Activated CD4-positive, alpha-beta T cell treated with anti-CD3 and anti-CD28 coated beads, Interleukin-2, amount 50 U/mL, for 1 hour (primary cell): ENCODE data around the gene CPNE4.

Experiments used
- DNase-seq: peaks from one replicate; pipeline ENCODE4 v3.0.0-alpha.2; 2020

The CPNE4 gene

DNA sequence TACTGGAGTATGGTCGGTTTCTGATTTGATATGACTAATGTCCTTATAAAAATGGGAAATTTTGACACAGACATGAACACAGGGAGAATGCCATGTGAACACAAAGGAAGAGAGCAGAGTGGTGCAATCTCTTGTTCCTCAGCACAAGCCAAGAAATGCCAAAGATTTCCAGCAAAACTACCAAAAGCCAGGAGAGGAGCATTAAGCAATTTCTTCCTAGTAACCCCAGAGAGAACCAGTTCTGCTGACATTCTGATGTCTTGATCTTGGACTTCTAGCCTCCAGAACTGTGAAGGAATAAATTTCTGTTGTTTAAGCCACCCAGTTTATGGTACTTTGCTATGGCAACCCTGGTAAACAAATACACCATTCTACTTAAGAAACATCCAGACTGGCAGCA is 304.2 kb downstream of the CPNE4 start:
- no peak for DNase-seq

DNA sequence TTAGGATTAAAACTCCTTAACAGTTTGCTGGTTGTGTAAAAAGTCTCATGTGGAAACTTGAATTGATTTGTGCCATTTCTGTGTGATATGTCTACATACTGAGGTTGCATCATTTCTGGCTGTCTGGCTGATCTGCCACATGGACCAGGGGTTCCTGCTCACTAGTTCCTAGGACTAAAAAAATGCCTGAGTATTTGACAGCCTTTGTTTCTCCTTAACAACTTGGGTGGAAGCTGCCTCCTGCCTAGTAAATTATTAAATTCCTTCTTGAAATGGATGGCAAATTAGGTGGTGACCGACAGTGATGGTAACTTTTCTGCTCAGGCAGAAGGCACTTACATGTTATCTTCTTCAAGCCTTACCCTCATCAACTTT is 305.2 kb downstream of the CPNE4 start:
- no peak for DNase-seq

GRCh38 chr3:131728898-131729642 is 305.7 kb downstream of the CPNE4 start:
- DNase-seq: no peak

DNA sequence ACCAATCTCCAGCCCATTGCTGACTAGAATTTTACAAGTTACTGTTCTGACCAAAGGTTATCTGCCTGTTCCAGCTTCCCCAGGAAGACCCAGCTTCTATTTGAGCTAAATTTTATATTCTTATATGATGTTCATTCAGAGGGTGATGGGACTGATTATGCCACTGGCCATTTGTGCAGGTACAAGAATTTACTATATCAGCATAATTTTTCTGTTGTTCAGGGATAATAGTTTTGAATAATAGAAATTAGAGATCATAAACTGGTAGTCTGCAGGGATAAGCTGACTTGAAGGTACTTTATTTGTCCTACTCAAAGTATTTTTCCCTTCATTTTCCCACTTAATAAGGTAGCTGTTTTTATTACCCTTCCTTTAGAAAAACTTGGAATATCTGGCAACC is 309.4 kb downstream of the CPNE4 start:
- DNase-seq: no peak

DNA sequence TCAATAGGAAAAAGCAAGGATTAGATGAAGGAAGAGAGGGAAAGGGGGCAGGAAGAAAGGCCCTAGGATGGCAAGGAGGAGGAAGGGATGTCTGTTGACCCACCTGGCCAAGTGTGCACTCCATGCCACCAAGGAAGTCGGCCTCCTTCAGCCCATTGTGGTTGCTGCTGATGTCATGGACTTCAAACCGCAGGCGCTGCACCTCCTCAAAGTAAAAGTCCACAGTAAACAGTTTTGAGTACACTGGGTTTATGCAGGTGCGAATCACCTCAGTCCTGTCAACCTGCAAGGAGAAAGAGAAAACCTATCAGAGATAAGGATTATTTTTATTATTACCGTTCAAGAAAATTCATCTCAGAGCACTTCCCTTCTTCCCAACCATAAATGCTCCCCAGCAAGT is 311.5 kb downstream of the CPNE4 start:
- DNase-seq: no peak

DNA sequence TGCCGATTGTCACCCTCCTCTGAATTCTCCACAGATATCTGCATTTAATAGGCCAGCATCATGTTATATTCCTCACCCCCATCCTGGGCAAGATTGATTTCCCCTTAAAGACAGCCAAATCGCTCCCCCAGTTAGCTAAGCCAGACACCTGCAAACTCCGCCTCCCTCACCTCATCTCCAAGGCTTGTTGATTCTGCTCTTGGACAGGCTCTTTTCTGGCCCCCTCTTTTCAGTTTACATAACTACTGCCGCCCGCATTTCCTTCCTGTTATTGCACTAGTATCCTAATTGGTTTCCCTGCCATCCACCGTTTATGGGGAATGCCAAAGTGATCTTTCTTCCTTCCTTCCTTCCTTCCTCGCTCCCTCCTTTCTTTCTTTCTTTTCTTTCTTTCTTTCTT is 317.3 kb downstream of the CPNE4 start:
- no peak for DNase-seq

DNA sequence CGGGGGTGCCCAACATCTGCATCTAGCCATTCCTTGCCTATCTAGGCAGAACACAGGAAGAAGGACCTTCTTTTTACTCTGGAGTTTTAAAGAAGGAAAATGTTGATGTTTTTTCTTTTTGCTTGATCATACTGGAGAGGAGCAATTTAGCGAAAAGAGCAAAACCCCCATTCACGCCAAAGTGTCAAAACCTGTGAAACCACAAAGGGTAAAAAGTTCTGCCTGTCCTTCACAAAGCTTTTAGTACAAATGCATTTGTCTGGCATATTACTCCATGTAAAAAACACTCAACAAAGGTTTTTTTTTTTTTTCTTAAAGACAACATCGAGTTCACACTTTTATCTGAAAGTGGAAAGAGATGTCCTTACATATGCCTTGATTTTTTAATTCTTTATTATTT is 317.9 kb downstream of the CPNE4 start:
- DNase-seq: no peak

DNA sequence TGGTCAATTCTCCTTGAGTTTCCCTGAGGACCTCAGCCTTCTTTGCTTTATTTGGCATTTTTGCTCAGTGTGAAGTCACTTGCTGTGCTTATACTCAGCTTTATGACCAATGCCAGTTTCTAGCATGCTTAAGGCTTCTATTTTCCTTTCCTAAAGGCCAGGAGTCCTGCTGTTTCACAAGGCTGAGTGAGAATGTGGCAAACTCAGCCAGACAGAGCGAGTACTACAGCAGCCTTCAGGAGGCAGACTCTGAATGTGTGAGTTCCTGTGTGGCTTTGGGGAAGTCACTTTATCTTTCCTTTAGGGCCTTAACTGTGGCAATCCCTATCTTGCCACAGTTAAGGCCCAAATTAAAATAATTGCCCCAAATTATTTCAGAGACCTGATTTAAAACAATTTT is 318.8 kb downstream of the CPNE4 start:
- no peak for DNase-seq

- DNase-seq: no peak
Observed at GRCh38 chr3:131714585-131715220, 320.1 kb downstream of the CPNE4 start.

- DNase-seq: no peak
Observed at GRCh38 chr3:131713416-131714123, 321.2 kb downstream of the CPNE4 start.

DNA sequence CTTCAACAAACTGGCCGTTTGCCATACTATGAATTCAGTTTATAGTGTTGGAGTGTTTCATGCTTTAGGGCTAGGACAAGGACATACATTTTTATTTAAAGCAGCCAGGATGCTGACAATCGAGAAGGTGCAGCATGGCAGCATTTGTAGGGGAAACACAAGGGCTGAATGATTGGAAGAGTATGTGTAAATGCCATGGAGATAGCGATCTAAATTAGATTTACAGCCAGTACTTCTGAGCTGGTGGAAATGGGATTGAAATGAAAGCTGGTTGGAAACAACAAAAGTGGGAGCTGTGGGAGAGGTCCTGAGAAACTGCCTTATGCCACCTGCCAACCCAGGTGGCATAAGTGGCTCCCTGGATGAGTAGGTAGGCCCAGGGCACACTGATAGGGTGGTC is 322.2 kb downstream of the CPNE4 start:
- no peak for DNase-seq

DNA sequence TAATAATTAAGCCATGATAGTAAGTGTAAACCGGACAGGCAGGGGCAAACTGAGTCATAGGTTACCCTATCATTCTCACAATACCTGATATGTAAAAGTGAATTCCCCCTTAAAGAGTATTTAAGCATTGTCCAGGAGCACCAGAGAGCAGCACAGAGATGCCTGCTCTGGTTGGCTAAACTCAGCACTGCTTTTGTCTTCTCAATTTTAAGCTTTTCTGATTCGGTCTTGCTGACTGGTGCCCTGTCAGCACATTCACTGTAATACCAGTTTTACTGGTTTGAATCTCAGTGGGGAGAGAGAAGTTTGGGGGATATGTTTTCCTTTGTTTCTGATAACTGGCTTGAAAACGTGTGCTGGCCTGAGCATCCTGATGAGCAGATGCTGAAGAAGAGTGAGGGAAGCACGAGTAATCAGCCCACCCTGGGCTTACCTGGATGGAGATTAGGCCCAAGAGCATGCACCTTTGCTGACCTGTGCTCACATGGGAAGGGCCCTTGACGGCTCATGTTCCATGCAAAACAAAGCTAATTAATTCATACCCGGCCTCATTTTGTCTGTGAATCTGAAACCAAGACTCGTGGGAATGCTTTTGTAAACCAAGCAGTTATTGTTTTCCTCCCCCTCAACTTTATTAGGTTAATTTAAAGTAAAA is 323.6 kb downstream of the CPNE4 start:
- DNase-seq: no peak

GRCh38 chr3:131708241-131708640 is 326.6 kb downstream of the CPNE4 start:
- DNase-seq: no peak

DNA sequence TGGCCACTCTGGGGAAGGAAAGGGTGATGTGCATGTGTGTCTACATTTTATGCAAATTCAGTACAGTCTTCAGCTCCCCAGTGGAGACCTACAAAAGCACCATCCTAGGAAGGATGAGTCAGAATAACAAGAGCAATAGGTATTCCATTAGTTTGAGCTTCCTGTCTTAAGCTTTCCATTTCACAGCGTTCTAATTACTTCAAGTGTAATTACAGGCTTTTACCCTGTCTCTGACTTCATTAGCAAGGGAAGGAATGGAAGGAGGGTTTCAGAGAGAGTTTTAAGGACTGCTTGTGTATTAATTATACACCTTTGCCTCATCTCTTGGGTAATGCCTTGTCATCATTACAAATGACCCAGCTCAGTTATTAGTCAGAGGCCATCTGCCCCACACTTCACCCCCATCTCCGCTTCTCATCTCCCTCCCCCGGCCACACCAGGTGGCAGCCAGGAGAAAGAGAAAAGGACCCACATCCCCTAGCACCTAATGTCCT is 329.2 kb downstream of the CPNE4 start:
- DNase-seq: no peak

DNA sequence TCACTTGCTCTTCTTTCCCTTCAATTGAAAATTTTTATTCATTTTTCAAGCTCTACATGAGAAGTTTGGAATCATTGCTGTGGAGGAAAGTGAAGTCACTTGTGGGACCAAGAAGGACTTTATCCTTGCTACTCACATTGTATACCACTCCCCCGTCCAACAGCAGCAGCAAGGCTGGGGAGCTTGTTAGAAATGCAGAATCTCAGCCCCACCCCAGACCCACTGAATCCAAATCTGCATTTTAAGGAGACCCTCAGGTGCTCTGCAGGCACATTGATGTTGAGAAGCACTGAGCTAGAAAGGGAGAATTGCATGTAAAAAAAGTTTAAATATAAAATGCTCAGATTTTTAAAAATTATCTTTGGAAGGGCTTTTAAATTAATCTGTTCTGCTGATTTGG is 329.7 kb downstream of the CPNE4 start:
- DNase-seq: no peak

GRCh38 chr3:131704098-131704497 is 330.7 kb downstream of the CPNE4 start:
- no peak for DNase-seq

DNA sequence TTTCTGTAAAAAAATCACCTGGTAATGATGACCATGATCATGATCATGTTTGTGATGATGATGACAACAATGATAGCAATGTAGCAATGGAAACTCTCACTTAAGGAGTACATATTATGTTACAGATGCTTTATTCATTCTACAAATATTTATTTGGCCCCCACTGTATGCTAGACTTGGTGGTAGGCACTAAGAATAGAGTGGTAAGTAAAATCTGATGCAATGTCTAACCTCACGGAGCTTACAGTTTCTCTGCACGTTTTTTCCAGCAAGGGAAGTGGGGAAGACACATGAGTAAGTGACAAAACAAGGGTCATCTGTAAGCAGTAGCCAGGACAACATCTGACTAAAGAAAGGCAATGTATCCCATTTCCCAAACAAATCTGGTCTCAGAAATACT is 332.7 kb downstream of the CPNE4 start:
- no peak for DNase-seq

- DNase-seq: no peak
Observed at GRCh38 chr3:131701153-131701770, 333.6 kb downstream of the CPNE4 start.

- DNase-seq: no peak
Observed at GRCh38 chr3:131699001-131699400, 335.8 kb downstream of the CPNE4 start.

DNA sequence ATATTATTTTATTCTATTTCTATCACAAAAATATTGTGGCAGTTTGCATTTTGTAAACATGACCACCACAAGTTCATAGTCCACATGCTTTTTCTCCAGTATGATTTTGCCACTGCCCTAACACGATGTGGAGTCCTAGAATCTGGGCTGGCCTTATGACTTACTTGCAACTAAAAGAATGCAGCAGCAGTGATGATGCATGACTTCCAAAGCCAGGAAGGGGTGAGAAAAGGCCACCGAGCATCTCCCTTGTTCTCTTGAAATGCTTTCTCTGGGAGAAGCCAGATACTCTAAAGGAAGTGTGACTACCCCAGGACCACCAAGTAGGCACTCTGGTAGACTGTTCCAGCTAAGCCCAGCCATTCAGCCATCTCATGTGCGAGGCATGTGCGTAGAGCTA is 340.4 kb downstream of the CPNE4 start:
- no peak for DNase-seq

DNA sequence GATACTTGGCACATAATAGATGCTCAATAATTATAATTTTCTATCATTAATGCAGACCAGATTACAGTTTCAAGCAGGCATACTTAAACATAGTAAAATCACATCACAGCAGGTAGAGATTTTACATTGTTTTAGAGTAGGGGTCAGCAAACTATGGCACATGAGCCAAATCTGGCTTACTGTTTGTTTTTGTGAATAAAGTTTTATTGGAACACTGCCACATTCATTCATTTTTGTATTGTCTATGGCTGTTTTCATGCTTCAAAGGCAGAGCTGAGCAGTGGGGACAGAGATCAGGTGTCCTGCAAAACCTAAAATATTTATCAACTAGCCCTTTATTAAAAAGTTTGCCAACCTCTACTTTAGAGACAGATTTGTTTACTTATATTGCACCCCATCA is 342.5 kb downstream of the CPNE4 start:
- no peak for DNase-seq

DNA sequence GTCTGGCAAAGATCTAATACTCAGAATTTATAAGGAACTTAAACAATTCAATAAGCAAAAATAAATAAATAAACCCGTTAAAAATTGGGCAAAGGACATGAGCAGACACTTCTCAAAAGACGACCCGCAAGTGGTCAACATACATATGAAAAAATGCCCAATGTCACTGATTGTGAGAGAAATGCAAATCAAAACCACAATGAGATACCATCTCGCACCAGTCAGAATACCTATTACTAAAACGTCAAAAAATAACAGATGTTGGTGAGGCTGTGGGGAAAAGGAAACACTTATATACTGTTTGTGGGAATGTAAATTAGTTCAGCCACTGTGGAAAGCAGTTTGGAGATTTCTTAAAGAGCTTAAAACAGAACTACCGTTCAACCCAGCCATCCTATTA is 344.0 kb downstream of the CPNE4 start:
- no peak for DNase-seq

DNA sequence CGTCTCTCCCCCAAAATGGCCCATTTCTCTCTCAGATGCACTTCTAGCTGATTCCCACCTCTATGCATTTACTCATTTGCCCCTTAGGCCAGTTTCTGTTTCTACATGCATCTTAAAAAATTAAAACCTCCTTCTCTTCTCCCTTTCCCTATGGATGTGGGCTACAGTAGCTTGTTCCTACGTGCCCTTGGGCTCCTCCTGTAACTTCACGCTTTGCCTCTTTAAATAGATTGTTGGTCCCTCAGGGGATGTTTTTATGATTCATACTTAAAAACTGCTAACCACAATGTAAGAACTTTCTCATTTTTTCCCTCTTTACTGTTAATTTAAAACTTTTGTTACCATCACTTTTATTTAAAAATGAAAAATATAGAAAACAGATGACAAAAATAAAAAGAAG is 346.4 kb downstream of the CPNE4 start:
- no peak for DNase-seq
